PFSK-1 (cell line): Measurements from ENCODE around the gene MAFB.

ENCODE experiments used
- FOXP2 ChIP-seq: optimal IDR thresholded peaks from 2 replicates; pipeline ENCODE3; 2011; ENCODE audit warnings: borderline replicate concordance, control low read depth, inconsistent platforms; ENCODE audit not compliant: insufficient read depth; ENCODE audit errors: extremely low read length, extremely low read depth
- POLR2AphosphoS5 ChIP-seq: IDR thresholded peaks from 2 replicates; pipeline ENCODE4 v1.6.1; 2012; ENCODE audit warnings: low read depth, mild to moderate bottlenecking, control low read depth, low read length, moderate library complexity
- REST ChIP-seq, 2 experiments: IDR thresholded peaks; 2 replicates each; pipeline versions ENCODE4 v1.6.1 to v1.8.0; 2011 to 2012; ENCODE audit warnings: low read depth in 2 of 2, low read length in 2 of 2, control low read depth in 1 of 2, inconsistent platforms in 1 of 2, mild to moderate bottlenecking in 1 of 2, moderate library complexity in 1 of 2; ENCODE audit not compliant: insufficient read depth in 1 of 2
- SIN3A ChIP-seq: IDR thresholded peaks from 2 replicates; pipeline ENCODE4 v1.6.1; 2012; ENCODE audit warnings: mild to moderate bottlenecking, low read length, moderate library complexity, borderline replicate concordance; ENCODE audit not compliant: insufficient read depth
- TAF1 ChIP-seq: IDR thresholded peaks from 2 replicates; pipeline ENCODE4 v1.6.1; 2012; ENCODE audit warnings: low read length, control low read depth, borderline replicate concordance; ENCODE audit not compliant: insufficient read depth

Gene MAFB

GRCh38 chr20:40703975-40704530 lies 15.0 kb upstream of the MAFB start:
- no peak for TF ChIP-seq POLR2AphosphoS5
- TF ChIP-seq SIN3A = no peak
- no peak for TF ChIP-seq FOXP2
- no peak for TF ChIP-seq REST (IDR thresholded peaks at IDR 0.05; ENCODE audit: insufficient read depth in 1 of 2, low read depth in 2 of 2, low read length in 2 of 2)
- TF ChIP-seq TAF1 = no peak

DNA sequence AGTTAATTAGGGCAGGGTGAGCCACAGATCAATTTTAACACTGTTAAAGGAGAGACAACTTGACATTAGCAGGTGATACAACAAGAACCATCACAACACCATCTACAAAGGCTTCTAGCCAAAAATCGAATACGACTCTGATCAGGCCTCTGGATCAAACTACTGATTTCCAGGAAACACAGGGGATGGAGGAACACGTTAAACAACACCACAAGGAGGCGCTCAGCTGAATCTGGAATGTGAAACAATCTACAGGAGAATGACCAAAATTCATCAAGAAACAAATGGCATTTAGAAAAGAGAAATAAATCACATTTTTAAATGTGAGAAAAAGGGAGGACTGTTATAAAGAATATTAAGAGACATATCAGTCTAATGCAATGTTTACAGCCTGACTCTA lies 13.5 kb upstream of the MAFB start:
- TF ChIP-seq REST (IDR thresholded peaks at IDR 0.05; ENCODE audit: insufficient read depth in 1 of 2, low read depth in 2 of 2, low read length in 2 of 2) = no peak
- no peak for TF ChIP-seq TAF1
- no peak for TF ChIP-seq POLR2AphosphoS5
- TF ChIP-seq FOXP2 = no peak
- no peak for TF ChIP-seq SIN3A

- no peak for TF ChIP-seq FOXP2
Observed at GRCh38 chr20:40698744-40699143, 9.7 kb upstream of the MAFB start.

DNA sequence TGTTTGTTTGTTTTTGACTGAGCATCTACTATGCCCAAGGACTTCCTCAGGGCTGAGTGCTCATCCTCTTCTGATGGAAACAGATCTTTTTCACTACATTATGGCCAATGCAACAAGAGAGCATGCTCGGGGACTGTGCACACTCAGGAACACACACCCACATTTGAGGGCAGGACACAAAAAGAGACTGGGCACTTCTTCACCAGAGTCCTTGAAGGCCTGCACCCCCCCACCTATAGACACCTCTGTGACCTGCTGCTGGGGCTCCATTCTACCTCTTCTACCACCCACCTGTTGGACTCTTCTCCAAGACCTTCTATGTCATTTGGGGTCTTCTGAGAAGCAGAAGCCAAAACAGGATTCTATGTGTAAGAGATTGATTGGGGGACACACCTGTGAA lies 9.2 kb upstream of the MAFB start:
- TF ChIP-seq SIN3A (no peak), REST (IDR thresholded peaks at IDR 0.05; ENCODE audit: insufficient read depth in 1 of 2, low read depth in 2 of 2, low read length in 2 of 2) (no peak), FOXP2 (no peak), POLR2AphosphoS5 (no peak), TAF1 (no peak)

DNA sequence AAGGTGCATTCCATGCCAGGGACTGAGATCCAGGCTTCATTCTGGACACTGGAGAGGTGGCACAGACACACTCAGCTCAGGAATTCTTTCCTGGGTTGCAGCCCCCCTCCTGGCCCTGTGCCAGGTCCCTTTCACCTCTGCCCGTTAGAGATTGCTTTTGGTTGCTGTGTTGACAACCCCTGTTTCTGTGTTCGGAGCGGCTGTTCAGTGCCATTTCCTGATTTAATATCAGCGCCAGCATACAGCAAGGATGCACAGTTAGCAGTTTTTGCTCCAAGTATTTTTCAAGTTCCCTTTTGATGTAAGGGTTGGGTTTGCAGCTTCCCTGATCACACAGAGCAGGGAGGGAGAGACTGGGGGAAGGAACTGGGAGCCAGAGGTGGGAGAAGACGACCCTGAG lies 8.5 kb upstream of the MAFB start:
- TF ChIP-seq TAF1 = no peak

DNA sequence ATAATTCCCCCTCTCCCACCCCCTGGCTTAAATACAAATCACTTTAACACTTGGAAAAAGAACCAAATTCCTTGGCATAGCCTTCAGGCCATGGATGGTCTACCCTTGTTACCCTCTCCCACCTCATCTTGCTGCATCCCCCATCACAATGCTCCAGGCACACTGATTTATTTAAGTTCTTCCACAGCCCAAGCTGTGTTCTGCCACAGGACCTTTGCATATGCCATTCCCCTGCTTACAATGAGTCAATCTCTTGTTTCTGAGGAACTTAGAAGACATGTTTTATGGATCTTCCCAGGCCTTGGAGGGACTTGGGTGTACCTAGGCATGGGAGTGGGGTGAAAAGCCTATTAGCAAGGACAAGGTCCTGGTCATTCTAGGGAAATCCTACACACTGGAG lies 6.2 kb upstream of the MAFB start:
- TF ChIP-seq POLR2AphosphoS5 = no peak
- TF ChIP-seq REST (IDR thresholded peaks at IDR 0.05; ENCODE audit: insufficient read depth in 1 of 2, low read depth in 2 of 2, low read length in 2 of 2) = no peak
- no peak for TF ChIP-seq TAF1
- no peak for TF ChIP-seq SIN3A
- TF ChIP-seq FOXP2 = no peak
